ENCODE results near the gene ZNF385D.

GRCh38 chr3:21665444-21666100 is 85.4 kb downstream of the ZNF385D start:
- no peak for TF ChIP-seq CTCF (IDR thresholded peaks at IDR 0.05)
- no peak for TF ChIP-seq POLR2A (IDR thresholded peaks at IDR 0.05)

Data from thyroid gland (tissue), 4 donors.